Left lung (tissue), 14 donors: Measurements from ENCODE around the gene PAPPA. TPM values are rescaled to one million over a fixed set of nuclear protein-coding genes. Genes with fewer than 3 reads are reported as not detected.

Experiments
- ATAC-seq: fragments of 200-7000 bp; cut with Tn5 transposase; one replicate; pipeline ENCODE4 v1.9.1; 2020; ENCODE audit warnings: moderate library complexity
- DNase-seq, 4 donors: peaks; one replicate each; pipeline ENCODE4 v3.0.0-alpha.2; 2013 to 2020
- H3K27ac ChIP-seq, 2 donors: fragments of 200-600 bp; sonication (generic) in 1 of 2; one replicate each; pipeline versions ENCODE4 v1.5.0 to v1.8.0; 2020 to 2021
- H3K27me3 ChIP-seq, 2 donors: fragments of 200-600 bp; sonication (generic) in 1 of 2; one replicate each; pipeline versions ENCODE4 v1.5.0 to v1.8.0; 2020 to 2021
- H3K36me3 ChIP-seq, 2 donors: fragments of 200-600 bp; sonication (generic) in 1 of 2; one replicate each; pipeline versions ENCODE4 v1.5.0 to v1.8.0; 2020 to 2021
- H3K4me1 ChIP-seq, 2 donors: fragments of 200-600 bp; one replicate each; pipeline ENCODE4 v1.8.0; 2021
- H3K4me3 ChIP-seq, 2 donors: fragments of 200-600 bp; sonication (generic) in 1 of 2; one replicate each; pipeline versions ENCODE4 v1.5.0 to v1.8.0; 2020 to 2021; ENCODE audit warnings: mild to moderate bottlenecking in 1 of 2
- H3K9me3 ChIP-seq, 2 donors: fragments of 200-600 bp; sonication (generic) in 1 of 2; one replicate each; pipeline versions ENCODE4 v1.5.0 to v1.8.0; 2020 to 2021
- CTCF ChIP-seq, 2 donors: fragments of 200-600 bp; sonication (generic) in 1 of 2; IDR thresholded peaks; one replicate each; pipeline versions ENCODE4 v1.5.0 to v1.8.0; 2021; ENCODE audit warnings: antibody characterized with exemption in 2 of 2
- intact Hi-C, 2 donors: fragments of 100-400 bp; cut with DNase I; formaldehyde crosslinking; loops; one replicate each; pipeline versions ENCODE4 v1.11.2 to v1.14.2; 2022
- long read RNA-seq, 12 donors: library from polyadenylated mRNA in 2 of 12; unstranded in 2 of 12; transcript quantifications; one replicate each; pipeline ENCODE4 v2.0.0 and lab custom pipeline, GENCODE V29; 2019 to 2026
- polyA plus RNA-seq, 6 donors: library from polyadenylated mRNA; unstranded; fragments of 120-200 nt; gene quantifications; one replicate each; pipeline ENCODE4 v1.2.1, GENCODE V29; 2013; ENCODE audit not compliant: insufficient read length in 6 of 6
- total RNA-seq, 2 donors: library from RNA; stranded (reverse); fragmentation: NEBNext Ultra II Directional; extraction: Animal tissue kit (Norgen Biotek cat#: 25700); gene quantifications; one replicate each; pipeline ENCODE4 v1.2.1, GENCODE V29; 2021
- donor health status: DM: no; HTN: yes; CAD: no.
- donor health status: DM: no; HTN: no; CAD: no.

PAPPA gene
- total RNA-seq (1 to 10 TPM; 4.3 to 9.8 TPM), polyA plus RNA-seq (1 to 10 TPM; 1.1 to 1.6 (median 1.2) TPM)
- long read RNA-seq, donor 1 = 0 reads
- long read RNA-seq, donor 2 = 0 reads
- long read RNA-seq, donor 3 = 0 reads
- long read RNA-seq, donor 4, partial matches to known transcripts = 1 of 2 reads
- long read RNA-seq, donor 4, other reads (novel, unspliced or antisense) = 1 of 2 reads
- long read RNA-seq, donor 5 = 0 reads
- long read RNA-seq, donor 6 = 0 reads
- long read RNA-seq, donor 7 = 0 reads
- long read RNA-seq, donor 8 = 0 reads
- long read RNA-seq, donor 9 = 0 reads
- long read RNA-seq, donor 10 = 0 reads
- long read RNA-seq, donor 11 = 0 reads
- long read RNA-seq, donor 12 = 0 reads

GRCh38 chr9:116153765-116154333 lies at the start of gene PAPPA:
Gene PAPPA, plus strand, starts transcription at chr9:116153791. Its CDS starts 382 bp downstream, at chr9:116154173.
- Histone ChIP-seq H3K27me3 (peaks cover 6 to 83% of the 10 kb centered on the region in 2 donors), H3K4me3 (peak within 1 kb of the TSS; percentile 34), H3K27ac (peak within 1 kb of the TSS; percentile 8 to 79), H3K4me1 (peaks cover 0 to 3% of the 10 kb centered on the region in 2 donors), H3K9me3 (no peaks in the 10 kb centered on the region), H3K36me3 (no peaks in the 10 kb centered on the region)
- DNase-seq (no peak), ATAC-seq (no peak)
- TF ChIP-seq CTCF (IDR thresholded peaks at IDR 0.05) = no peak
- intact Hi-C loops = loop anchor here in 1 of 2 donors (5.0 to 10.0 kb wide), 2 partner anchors 418 to 459 kb away; no protein-coding TSS in a partner anchor

GRCh38 chr9:116103976-116104820 lies 49.4 kb upstream of the PAPPA start:
- intact Hi-C loops = no loop called here
- no peak for ATAC-seq
- no peak for TF ChIP-seq CTCF (IDR thresholded peaks at IDR 0.05)

GRCh38 chr9:116112236-116112635 lies 41.4 kb upstream of the PAPPA start:
- no peaks in the 10 kb centered on the region for H3K27me3 ChIP-seq
- H3K27ac ChIP-seq = no peak overlapping the region
- DNase-seq = no peak
- H3K36me3 ChIP-seq = no peaks in the 10 kb centered on the region
- intact Hi-C loops = no loop called here
- no peak for ATAC-seq
- H3K4me3 ChIP-seq = no peak overlapping the region
- TF ChIP-seq CTCF (IDR thresholded peaks at IDR 0.05) = no peak
- no peaks in the 10 kb centered on the region for H3K9me3 ChIP-seq
- no peaks in the 10 kb centered on the region for H3K4me1 ChIP-seq

More at GRCh38 chr9:116103976-116104820, 49.4 kb upstream of the PAPPA start:
- Histone ChIP-seq H3K36me3 (no peaks in the 10 kb centered on the region), H3K27me3 (no peaks in the 10 kb centered on the region), H3K4me1 (no peaks in the 10 kb centered on the region), H3K27ac (no peak overlapping the region), H3K9me3 (no peaks in the 10 kb centered on the region), H3K4me3 (no peak overlapping the region)
- no peak for DNase-seq

- H3K9me3 ChIP-seq = peaks cover 0 to 3% of the 10 kb centered on the region in 2 donors
- no peaks in the 10 kb centered on the region for H3K36me3 ChIP-seq
- no peak overlapping the region for H3K4me3 ChIP-seq
- no peak overlapping the region for H3K27ac ChIP-seq
- H3K27me3 ChIP-seq = no peaks in the 10 kb centered on the region
- ATAC-seq = no peak
- no peak for TF ChIP-seq CTCF (IDR thresholded peaks at IDR 0.05)
- intact Hi-C loops = no loop called here
- peak in 2 of 4 donors; percentile 6 to 26 for DNase-seq
- no peaks in the 10 kb centered on the region for H3K4me1 ChIP-seq
Measured at GRCh38 chr9:116115761-116116353, 37.7 kb upstream of the PAPPA start.
